ENCODE measurements around the gene SLC17A8. TPM values are rescaled to one million over a fixed set of nuclear protein-coding genes. Genes with fewer than 3 reads are reported as not detected.

The SLC17A8 gene
- total and polyA plus RNA-seq, 9 donors = 0.08 to 0.45 (median 0.24) TPM; not detected in 4

DNA sequence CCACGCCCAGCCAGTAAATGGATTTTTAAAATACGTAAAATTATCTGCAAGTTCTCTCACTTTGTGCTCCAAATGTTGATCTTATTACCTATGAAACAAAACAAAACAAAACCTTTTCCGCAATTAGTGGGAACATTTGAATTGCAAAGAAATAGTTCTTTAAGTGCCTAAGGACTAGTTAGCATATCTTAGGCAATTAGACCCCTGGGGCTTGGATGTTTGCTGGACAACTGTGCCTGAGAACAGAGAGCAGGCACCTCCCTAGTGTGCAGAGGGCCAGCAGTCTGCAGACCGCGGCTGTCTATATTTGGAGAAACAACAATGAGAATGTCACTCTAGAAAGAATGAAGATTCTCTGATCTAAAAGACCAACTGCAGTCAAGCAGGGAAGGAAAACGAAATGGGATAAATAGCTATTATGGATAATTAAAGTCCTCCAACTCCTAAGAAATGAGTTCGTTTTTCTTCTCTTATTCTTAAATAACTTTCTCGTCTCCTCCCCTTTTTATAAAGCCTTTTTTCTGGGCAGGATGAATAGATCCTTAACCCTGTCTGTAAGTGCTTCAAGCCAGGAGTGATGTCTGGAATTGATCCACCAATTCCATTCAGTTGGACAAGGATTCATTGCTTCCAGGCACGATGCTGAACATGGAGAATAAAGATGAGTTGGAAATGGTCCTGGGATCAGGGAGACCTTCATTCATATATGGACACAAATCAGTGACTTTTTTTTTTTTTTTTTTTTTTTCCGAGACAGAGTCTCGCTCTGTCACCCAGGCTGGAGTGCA is 16.2 kb downstream of the SLC17A8 start:
- Histone ChIP-seq H3K27ac (no peak overlapping the region), H3K36me3 (no peaks in the 10 kb centered on the region), H3K4me3 (no peak overlapping the region), H3K27me3 (no peaks in the 10 kb centered on the region), H3K9me3 (no peaks in the 10 kb centered on the region), H3K4me1 (ENCODE audit: insufficient read depth) (no peaks in the 10 kb centered on the region)
- no peak for DNase-seq
- TF ChIP-seq, protein P1, sequence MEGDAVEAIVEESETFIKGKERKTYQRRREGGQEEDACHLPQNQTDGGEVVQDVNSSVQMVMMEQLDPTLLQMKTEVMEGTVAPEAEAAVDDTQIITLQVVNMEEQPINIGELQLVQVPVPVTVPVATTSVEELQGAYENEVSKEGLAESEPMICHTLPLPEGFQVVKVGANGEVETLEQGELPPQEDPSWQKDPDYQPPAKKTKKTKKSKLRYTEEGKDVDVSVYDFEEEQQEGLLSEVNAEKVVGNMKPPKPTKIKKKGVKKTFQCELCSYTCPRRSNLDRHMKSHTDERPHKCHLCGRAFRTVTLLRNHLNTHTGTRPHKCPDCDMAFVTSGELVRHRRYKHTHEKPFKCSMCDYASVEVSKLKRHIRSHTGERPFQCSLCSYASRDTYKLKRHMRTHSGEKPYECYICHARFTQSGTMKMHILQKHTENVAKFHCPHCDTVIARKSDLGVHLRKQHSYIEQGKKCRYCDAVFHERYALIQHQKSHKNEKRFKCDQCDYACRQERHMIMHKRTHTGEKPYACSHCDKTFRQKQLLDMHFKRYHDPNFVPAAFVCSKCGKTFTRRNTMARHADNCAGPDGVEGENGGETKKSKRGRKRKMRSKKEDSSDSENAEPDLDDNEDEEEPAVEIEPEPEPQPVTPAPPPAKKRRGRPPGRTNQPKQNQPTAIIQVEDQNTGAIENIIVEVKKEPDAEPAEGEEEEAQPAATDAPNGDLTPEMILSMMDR (IDR thresholded peaks at IDR 0.05) = no peak
- TF ChIP-seq POLR2A (IDR thresholded peaks at IDR 0.05) (no peak), EP300 (IDR thresholded peaks at IDR 0.05) (no peak)
- 52 to 57% (median 52%) methylated on average over 11 of the region's 11 CpGs for WGBS, 3 donors
- intact Hi-C loops (cut with DNase I) = no loop called here

DNA sequence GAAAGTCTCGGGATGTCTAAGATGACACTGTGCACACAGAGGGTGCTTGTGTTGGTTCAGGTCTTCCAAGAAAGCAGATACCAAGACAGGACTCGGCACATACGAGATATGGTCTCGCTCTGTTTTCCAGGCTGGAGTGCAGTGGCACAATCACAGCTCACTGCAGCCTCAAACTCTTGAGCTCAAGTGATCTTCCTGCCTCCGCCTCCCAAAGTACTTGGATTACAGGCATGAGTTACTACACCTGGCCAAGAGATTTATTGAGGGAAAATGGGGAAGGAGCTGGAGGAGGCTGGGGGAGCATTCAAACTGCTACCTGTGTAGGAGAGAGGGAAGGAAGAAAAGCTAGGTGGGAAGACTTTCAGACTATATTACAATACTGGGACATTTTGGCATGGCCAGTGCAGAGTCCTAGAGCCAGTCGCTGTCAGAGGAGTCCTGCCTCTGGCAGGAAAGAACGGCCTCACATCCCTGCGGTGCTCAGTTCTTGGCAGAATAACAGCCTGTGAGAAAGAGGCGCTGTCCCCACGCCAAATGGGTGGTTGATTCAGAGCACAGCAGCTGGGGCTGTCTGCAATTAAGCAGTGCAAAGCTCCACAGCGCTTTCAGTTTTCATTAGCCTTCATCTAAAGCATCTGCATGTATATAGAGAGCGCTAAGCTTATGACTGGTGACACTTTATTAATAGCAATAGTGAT is 18.3 kb downstream of the SLC17A8 start:
- intact Hi-C loops (cut with DNase I) = no loop called here
- WGBS, 3 donors = 19 to 22% (median 20%) methylated on average over 12 of the region's 12 CpGs
- TF ChIP-seq, protein P1 (IDR thresholded peaks at IDR 0.05) = no peak
- no peak for TF ChIP-seq POLR2A (IDR thresholded peaks at IDR 0.05)
- no peak for TF ChIP-seq EP300 (IDR thresholded peaks at IDR 0.05)

DNA sequence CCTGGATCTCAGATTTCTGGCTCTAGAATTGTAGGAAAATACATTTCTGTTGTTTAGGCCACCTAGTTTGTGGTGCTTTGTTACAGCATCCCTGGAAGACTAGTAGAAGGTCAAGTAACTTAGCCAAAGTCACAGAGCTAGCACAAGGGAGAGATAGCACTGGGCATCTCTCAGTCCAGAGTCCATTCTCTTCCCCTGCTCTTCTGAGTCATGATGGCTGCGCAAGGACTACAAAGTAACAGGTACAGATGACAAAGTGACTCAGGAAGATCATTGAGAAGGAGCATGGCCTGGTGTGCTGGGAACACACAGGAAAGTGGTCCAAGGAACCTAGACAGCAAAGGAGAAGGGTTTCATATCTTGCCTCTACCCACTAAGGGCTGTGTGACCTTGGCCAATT is 19.3 kb downstream of the SLC17A8 start:
- TF ChIP-seq EP300 (IDR thresholded peaks at IDR 0.05) (no peak), POLR2A (IDR thresholded peaks at IDR 0.05) (no peak)
- TF ChIP-seq, protein P1 (IDR thresholded peaks at IDR 0.05) = no peak
- 94 to 100% (median 98%) methylated on average over 1 of the region's 1 CpG for WGBS, 3 donors
- no peak overlapping the region for H3K4me3 ChIP-seq
- no peaks in the 10 kb centered on the region for H3K4me1 ChIP-seq (ENCODE audit: insufficient read depth)
- DNase-seq = no peak
- no peaks in the 10 kb centered on the region for H3K9me3 ChIP-seq
- no peaks in the 10 kb centered on the region for H3K27me3 ChIP-seq
- intact Hi-C loops (cut with DNase I) = no loop called here
- no peak overlapping the region for H3K27ac ChIP-seq
- no peaks in the 10 kb centered on the region for H3K36me3 ChIP-seq

More for the DNA sequence above, 18.3 kb downstream of the SLC17A8 start:
- Histone ChIP-seq H3K36me3 (no peaks in the 10 kb centered on the region), H3K27ac (no peak overlapping the region), H3K4me3 (no peak overlapping the region), H3K4me1 (ENCODE audit: insufficient read depth) (no peaks in the 10 kb centered on the region), H3K27me3 (no peaks in the 10 kb centered on the region), H3K9me3 (no peaks in the 10 kb centered on the region)
- DNase-seq = peak; percentile 71 to 86 (median 81)

DNA sequence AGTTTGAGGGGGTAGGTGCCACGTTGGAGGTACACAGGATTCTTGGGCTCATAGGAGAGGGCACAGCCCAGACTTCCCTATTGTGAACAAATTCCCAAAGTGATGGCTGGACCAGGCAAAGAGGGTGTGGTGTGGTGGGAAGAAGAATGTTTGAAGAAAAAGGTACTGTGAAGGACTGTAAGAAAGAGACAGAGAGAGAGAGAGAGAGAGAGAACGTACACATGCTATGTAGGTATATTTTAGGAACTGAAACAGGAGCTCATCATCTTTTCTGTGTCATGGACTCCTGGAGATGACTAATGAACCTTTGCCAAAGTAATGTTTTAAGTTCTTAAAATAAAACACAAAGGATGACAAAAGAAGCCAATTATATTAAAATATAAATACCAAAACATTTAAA is 24.5 kb downstream of the SLC17A8 start:
- Histone ChIP-seq H3K36me3 (no peaks in the 10 kb centered on the region), H3K4me3 (no peak overlapping the region), H3K27me3 (no peaks in the 10 kb centered on the region), H3K4me1 (ENCODE audit: insufficient read depth) (no peaks in the 10 kb centered on the region), H3K9me3 (no peaks in the 10 kb centered on the region), H3K27ac (no peak overlapping the region)
- 77 to 82% (median 80%) methylated on average over 2 of the region's 2 CpGs for WGBS, 3 donors
- no peak for DNase-seq
- TF ChIP-seq, protein P1 (IDR thresholded peaks at IDR 0.05) = no peak
- no peak for TF ChIP-seq EP300 (IDR thresholded peaks at IDR 0.05)
- TF ChIP-seq POLR2A (IDR thresholded peaks at IDR 0.05) = no peak
- intact Hi-C loops (cut with DNase I) = no loop called here

All from ovary (tissue), 9 donors.